T-cell (primary cell): ENCODE data around the gene OR52W1. TPM values are rescaled to one million over a fixed set of nuclear protein-coding genes. Genes with fewer than 3 reads are reported as not detected.

Experiments
- ATAC-seq, 4 experiments: fragments of 200-7000 bp in 3 of 4; fragments of 150-1000 bp in 1 of 4; cut with Tn5 transposase; replicated peaks in 1 of 4; 1 replicate in 3 of 4; 2 replicates in 1 of 4; pipeline ENCODE4 v1.10.0; 2021; ENCODE audit warnings: moderate library complexity in 3 of 4, mild to moderate bottlenecking in 2 of 4, moderate number of reproducible peaks in 1 of 4
- CTCF ChIA-PET, 2 donors: fragments of 300-600 bp; sonication (Branson Sonifier 250); formaldehyde crosslinking; loops; one replicate each; lab custom pipeline; 2022; ENCODE audit warnings: antibody characterized with exemption in 2 of 2; lab: Charles Lee
- POLR2A ChIA-PET, 2 donors: fragments of 300-600 bp; sonication (Branson Sonifier 250); formaldehyde crosslinking; loops; one replicate each; lab custom pipeline; 2022; ENCODE audit warnings: antibody characterized with exemption in 2 of 2; lab: Charles Lee
- DNase-seq, 35 experiments: peaks; one replicate each; pipeline versions ENCODE4 v3.0.0 to v3.0.0-alpha.2; 2013 to 2023
- H3K27ac ChIP-seq: one replicate; pipeline ENCODE4 v1.5.1; 2013; ENCODE audit warnings: low read length
- H3K27me3 ChIP-seq, 2 experiments: replicated peaks in 1 of 2; 1 replicate in 1 of 2; 2 replicates in 1 of 2; pipeline versions ENCODE4 v1.6.1 to v1.7.0; 2013; ENCODE audit warnings: low read length in 1 of 2, mixed read lengths in 1 of 2; ENCODE audit not compliant: control insufficient read depth in 2 of 2, insufficient read depth in 2 of 2; ENCODE audit errors: extremely low read depth in 1 of 2
- H3K36me3 ChIP-seq, 2 donors: 1 replicate in 1 of 2; 2 replicates in 1 of 2; pipeline versions ENCODE4 v1.6.1 to v1.7.0; 2013; ENCODE audit warnings: low read length in 1 of 2; ENCODE audit not compliant: control insufficient read depth in 2 of 2, insufficient read depth in 1 of 2; ENCODE audit errors: extremely low read depth in 1 of 2
- H3K4me1 ChIP-seq, 2 experiments: 1 replicate in 1 of 2; 2 replicates in 1 of 2; pipeline versions ENCODE4 v1.6.1 to v1.7.0; 2013; ENCODE audit warnings: low read length in 2 of 2, mixed read lengths in 1 of 2; ENCODE audit not compliant: insufficient read depth in 2 of 2, control insufficient read depth in 1 of 2; ENCODE audit errors: extremely low read depth in 1 of 2
- H3K4me3 ChIP-seq, 2 donors: 1 replicate in 1 of 2; 2 replicates in 1 of 2; pipeline versions ENCODE4 v1.5.1 to v1.7.0; 2013; ENCODE audit warnings: mild to moderate bottlenecking in 2 of 2, low read length in 1 of 2, moderate library complexity in 1 of 2; ENCODE audit not compliant: control insufficient read depth in 1 of 2; ENCODE audit errors: extremely low read depth in 1 of 2
- H3K9me3 ChIP-seq: 2 replicates; pipeline ENCODE4 v1.7.0; 2013
- H3K27ac Mint-ChIP-seq, 2 donors: one replicate each; pipeline ENCODE4 v1.8.0; 2020 to 2021; ENCODE audit warnings: mild to moderate bottlenecking in 2 of 2, mixed read lengths in 2 of 2
- H3K27me3 Mint-ChIP-seq, 2 donors: one replicate each; pipeline ENCODE4 v1.8.0; 2021 to 2022; ENCODE audit warnings: mixed read lengths in 2 of 2
- H3K36me3 Mint-ChIP-seq: one replicate; pipeline ENCODE4 v1.8.0; 2021; ENCODE audit warnings: mixed read lengths
- H3K4me1 Mint-ChIP-seq, 3 donors: one replicate each; pipeline ENCODE4 v1.8.0; 2020 to 2022; ENCODE audit warnings: mixed read lengths in 3 of 3, mild to moderate bottlenecking in 1 of 3
- H3K4me3 Mint-ChIP-seq, 3 donors: one replicate each; pipeline ENCODE4 v1.8.0; 2020 to 2022; ENCODE audit warnings: mild to moderate bottlenecking in 3 of 3, mixed read lengths in 3 of 3, moderate library complexity in 3 of 3
- H3K9me3 Mint-ChIP-seq, 3 donors: one replicate each; pipeline ENCODE4 v1.8.0; 2020 to 2022; ENCODE audit warnings: mixed read lengths in 3 of 3
- WGBS: methylation state at CpG from one replicate; pipeline ENCODE4 v1.1.5; 2013; ENCODE audit warnings: missing lambda C conversion rate; ENCODE audit not compliant: insufficient coverage; 5-methylcytosine and 5-hydroxymethylcytosine counted together
- total RNA-seq, 35 experiments: library from RNA in 6 of 35; stranded (reverse) in 6 of 35; fragments of 120-200 nt in 1 of 35; gene quantifications; one replicate each; pipeline versions ENCODE4 v1.2.1 to v1.2.4 and lab custom pipeline; 2013 to 2026

Gene OR52W1
- total RNA-seq (not detected), total RNA-seq (lab: John Stamatoyannopoulos, UW) (0 reads per million in 29 experiments)
- total RNA-seq (2013): not detected

GRCh38 chr11:6199174-6199810 is at the start of gene OR52W1:
Gene OR52W1 (plus strand): TSS chr11:6199224. CDS start chr11:6199224, 0 bp downstream.
- no peaks in the 10 kb centered on the region for H3K9me3 ChIP-seq
- ChIA-PET CTCF (no interaction called here), POLR2A (no interaction called here)
- Mint-ChIP-seq H3K4me1 (peaks cover 26 to 41% (median 33%) of the 10 kb centered on the region in 3 donors), H3K27me3 (no peaks in the 10 kb centered on the region), H3K27ac (no peak within 1 kb of the TSS), H3K9me3 (no peaks in the 10 kb centered on the region), H3K36me3 (peaks cover 3% of the 10 kb centered on the region), H3K4me3 (no peak within 1 kb of the TSS)
- DNase-seq (no peak), ATAC-seq (no peak)
- H3K4me1 ChIP-seq: peaks cover 10 to 29% of the 10 kb centered on the region in 2 experiments
- no peak within 1 kb of the TSS for H3K4me3 ChIP-seq
- no peaks in the 10 kb centered on the region for H3K27me3 ChIP-seq
- H3K36me3 ChIP-seq: no peaks in the 10 kb centered on the region
- H3K27ac ChIP-seq: no peak within 1 kb of the TSS
- WGBS: 100% methylated on average over 5 of the region's 5 CpGs

- Mint-ChIP-seq H3K4me1 (no peaks in the 10 kb centered on the region), H3K27me3 (peaks cover 2 to 13% of the 10 kb centered on the region in 2 donors), H3K27ac (no peak overlapping the region), H3K36me3 (no peaks in the 10 kb centered on the region), H3K9me3 (peaks cover 0 to 3% (median 0%) of the 10 kb centered on the region in 3 donors), H3K4me3 (no peak overlapping the region)
- no peak overlapping the region for H3K27ac ChIP-seq
- WGBS: no CpG with 5 or more reads among the region's 1 CpG
- H3K27me3 ChIP-seq: no peaks in the 10 kb centered on the region
- ChIA-PET CTCF (interaction anchor here in 1 of 2 donors (0.6 kb wide), 1 partner anchor 227 kb away, joined by 4 read pairs; no protein-coding TSS in a partner anchor), POLR2A (no interaction called here)
- no peak overlapping the region for H3K4me3 ChIP-seq
- no peak for DNase-seq
- no peaks in the 10 kb centered on the region for H3K36me3 ChIP-seq
- no peak for ATAC-seq
- no peaks in the 10 kb centered on the region for H3K4me1 ChIP-seq
- H3K9me3 ChIP-seq: no peaks in the 10 kb centered on the region
Observed at GRCh38 chr11:6151117-6151516, 47.9 kb upstream of the OR52W1 start.

GRCh38 chr11:6152126-6152525 is 46.9 kb upstream of the OR52W1 start:
- ChIA-PET POLR2A (no interaction called here), CTCF (no interaction called here)
- H3K9me3 Mint-ChIP-seq: peaks cover 0 to 3% (median 0%) of the 10 kb centered on the region in 3 donors
- H3K4me3 Mint-ChIP-seq: no peak overlapping the region
- no peaks in the 10 kb centered on the region for H3K36me3 Mint-ChIP-seq
- Histone ChIP-seq H3K27ac (no peak overlapping the region), H3K9me3 (no peaks in the 10 kb centered on the region), H3K4me3 (no peak overlapping the region), H3K4me1 (no peaks in the 10 kb centered on the region), H3K36me3 (no peaks in the 10 kb centered on the region), H3K27me3 (no peaks in the 10 kb centered on the region)
- H3K27me3 Mint-ChIP-seq: peaks cover 4 to 13% of the 10 kb centered on the region in 2 donors
- no peak for DNase-seq
- no peak for ATAC-seq
- no peak overlapping the region for H3K27ac Mint-ChIP-seq
- no peaks in the 10 kb centered on the region for H3K4me1 Mint-ChIP-seq
- 85% methylated on average over 2 of the region's 2 CpGs for WGBS

- Mint-ChIP-seq H3K9me3 (no peaks in the 10 kb centered on the region), H3K27me3 (peaks cover 2 to 16% of the 10 kb centered on the region in 2 donors), H3K36me3 (no peaks in the 10 kb centered on the region), H3K4me1 (no peaks in the 10 kb centered on the region), H3K27ac (no peak overlapping the region), H3K4me3 (no peak overlapping the region)
- POLR2A ChIA-PET: no interaction called here
- Histone ChIP-seq H3K27me3 (no peaks in the 10 kb centered on the region), H3K36me3 (no peaks in the 10 kb centered on the region), H3K27ac (no peak overlapping the region), H3K9me3 (no peaks in the 10 kb centered on the region), H3K4me1 (no peaks in the 10 kb centered on the region), H3K4me3 (no peak overlapping the region)
- no peak for ATAC-seq
- DNase-seq: no peak
- 75% methylated on average over 4 of the region's 7 CpGs for WGBS
- CTCF ChIA-PET: interaction anchor here in 1 of 2 donors (0.5 kb wide), 1 partner anchor 203 kb away, joined by 4 read pairs; no protein-coding TSS in a partner anchor
Observed at GRCh38 chr11:6156628-6157359, 42.2 kb upstream of the OR52W1 start.

GRCh38 chr11:6170226-6170625 is 28.8 kb upstream of the OR52W1 start, which contains the start of gene OR52B2:
Gene OR52B2 (minus strand): TSS chr11:6170326. CDS start chr11:6170326, 0 bp downstream.
- Histone ChIP-seq H3K4me3 (no peak within 1 kb of the TSS), H3K36me3 (no peaks in the 10 kb centered on the region), H3K4me1 (no peaks in the 10 kb centered on the region), H3K9me3 (no peaks in the 10 kb centered on the region), H3K27ac (no peak within 1 kb of the TSS), H3K27me3 (no peaks in the 10 kb centered on the region)
- WGBS: no CpG with 5 or more reads among the region's 1 CpG
- no peaks in the 10 kb centered on the region for H3K9me3 Mint-ChIP-seq
- H3K27ac Mint-ChIP-seq: no peak within 1 kb of the TSS
- ATAC-seq (no peak), DNase-seq (no peak)
- H3K36me3 Mint-ChIP-seq: no peaks in the 10 kb centered on the region
- H3K4me3 Mint-ChIP-seq: no peak within 1 kb of the TSS
- POLR2A ChIA-PET: no interaction called here
- H3K27me3 Mint-ChIP-seq: peaks cover 6 to 27% of the 10 kb centered on the region in 2 donors
- CTCF ChIA-PET: no interaction called here
- H3K4me1 Mint-ChIP-seq: no peaks in the 10 kb centered on the region

GRCh38 chr11:6175440-6175839 is 23.6 kb upstream of the OR52W1 start:
- DNase-seq: no peak
- Mint-ChIP-seq H3K9me3 (peaks cover 0 to 9% (median 0%) of the 10 kb centered on the region in 3 donors), H3K27me3 (peaks cover 12 to 13% of the 10 kb centered on the region in 2 donors), H3K36me3 (no peaks in the 10 kb centered on the region), H3K27ac (no peak overlapping the region), H3K4me1 (peaks cover 7 to 16% (median 11%) of the 10 kb centered on the region in 3 donors), H3K4me3 (no peak overlapping the region)
- H3K9me3 ChIP-seq: no peaks in the 10 kb centered on the region
- H3K4me1 ChIP-seq: peaks cover 0 to 2% of the 10 kb centered on the region in 2 experiments
- H3K4me3 ChIP-seq: no peak overlapping the region
- H3K27ac ChIP-seq: no peak overlapping the region
- ChIA-PET CTCF (no interaction called here), POLR2A (interaction anchor here in 1 of 2 donors (0.9 kb wide), 1 partner anchor 62 kb away, joined by 4 read pairs; no protein-coding TSS in a partner anchor)
- WGBS: 68% methylated on average over 2 of the region's 2 CpGs
- H3K36me3 ChIP-seq: no peaks in the 10 kb centered on the region
- no peak for ATAC-seq
- no peaks in the 10 kb centered on the region for H3K27me3 ChIP-seq
